Gastroesophageal sphincter (tissue), 2 donors: Measurements from ENCODE around the gene CDC42BPB.

ENCODE experiments used
- EP300 ChIP-seq: sonication (generic); formaldehyde crosslinking; IDR thresholded peaks from one replicate; pipeline ENCODE4 v1.6.1; 2017; ENCODE audit warnings: antibody characterized with exemption, mild to moderate bottlenecking
- POLR2A ChIP-seq, 2 donors: fragments of 450-650 bp; IDR thresholded peaks; one replicate each; pipeline ENCODE4 v1.6.1; 2017; ENCODE audit warnings: antibody characterized with exemption in 2 of 2, mild to moderate bottlenecking in 2 of 2, moderate library complexity in 1 of 2

DNA sequence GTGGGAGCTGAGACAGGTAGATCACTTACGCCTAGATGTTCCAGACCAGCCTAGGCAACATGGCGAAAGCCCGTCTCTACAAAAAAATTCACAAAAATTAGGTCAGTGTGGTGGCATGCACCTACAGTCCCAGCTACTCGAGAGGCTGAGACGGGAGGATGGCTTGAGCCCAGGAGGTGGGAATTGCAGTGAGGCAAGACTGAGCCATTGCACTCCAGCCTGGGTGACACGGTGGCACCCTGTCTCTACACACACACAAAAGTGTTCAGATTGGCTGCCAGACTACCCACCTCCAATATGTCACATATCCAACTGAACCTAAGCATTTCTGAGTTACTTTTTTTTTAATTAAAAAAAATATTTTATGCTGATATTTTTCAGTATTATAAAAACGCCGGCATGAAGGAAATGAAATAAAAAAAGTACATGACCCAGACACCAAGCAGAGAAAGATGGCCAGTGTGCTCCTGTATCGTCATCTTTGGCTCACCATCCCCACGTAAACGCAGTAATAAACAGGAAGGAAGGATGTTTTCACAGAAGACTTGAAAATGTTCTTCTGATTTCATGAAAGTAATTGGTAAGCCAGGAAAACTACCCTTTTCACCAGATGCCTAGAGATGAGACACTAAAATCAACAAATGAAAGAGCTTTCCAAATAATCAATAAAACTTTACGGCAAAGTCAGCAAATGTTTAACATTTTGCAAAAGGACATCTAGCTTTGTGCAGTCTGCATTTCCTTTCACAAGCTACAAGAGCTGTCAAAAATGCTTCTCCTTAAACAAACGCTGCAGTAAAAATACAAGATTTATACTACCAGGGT lies 26.4 kb downstream of the CDC42BPB start:
- TF ChIP-seq EP300: no peak
- no peak for TF ChIP-seq POLR2A (IDR thresholded peaks at IDR 0.05)
